HG03521 (cell line): ENCODE results near the gene FNDC3B.

Experiments used
- ATAC-seq: cut with Tn5 transposase; IDR thresholded peaks from one replicate; pipeline ENCODE4 v1.9.1; 2021; ENCODE audit warnings: mild to moderate bottlenecking, moderate library complexity; ENCODE audit not compliant: unreplicated experiment

The FNDC3B gene

GRCh38 chr3:172376402-172376801 is 337.0 kb downstream of the FNDC3B start:
- ATAC-seq = no peak

DNA sequence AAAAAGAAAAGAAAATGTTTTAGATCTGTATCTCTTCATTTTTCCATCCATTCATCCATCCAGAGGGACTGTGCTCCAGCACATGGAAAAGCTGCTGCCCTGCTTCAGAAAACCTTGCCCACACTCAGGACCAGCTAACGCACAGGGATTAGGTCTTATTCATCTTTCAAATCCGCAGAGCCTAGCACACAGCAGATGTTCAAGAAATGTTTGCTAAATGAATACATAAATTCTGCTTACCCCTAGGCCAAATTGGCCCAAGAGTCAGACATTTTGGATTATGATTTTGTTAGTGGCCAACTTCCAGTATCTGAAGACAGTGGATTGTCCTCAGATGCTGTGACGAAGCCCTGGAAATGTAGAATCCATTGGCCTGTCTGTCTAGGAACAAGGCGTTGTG is 337.5 kb downstream of the FNDC3B start:
- ATAC-seq = no peak

DNA sequence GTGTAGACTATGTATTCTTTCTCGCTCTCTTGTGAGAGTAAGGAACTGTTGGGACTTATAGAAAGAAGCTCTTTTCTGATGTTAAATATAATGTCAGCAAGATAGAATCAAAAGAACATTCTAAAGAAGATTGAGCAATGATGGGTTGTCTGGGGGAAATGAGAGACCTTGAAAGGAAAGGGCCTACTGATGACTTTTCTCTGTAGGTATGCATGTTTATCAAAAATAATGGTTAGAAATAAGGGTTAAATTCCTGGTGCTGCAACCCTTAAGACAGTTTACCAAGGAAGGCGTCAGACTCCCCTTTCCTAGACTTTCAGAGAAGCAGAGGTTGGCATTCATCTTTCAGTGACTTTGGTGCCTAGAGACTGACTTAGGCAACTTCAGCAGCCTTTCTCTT is 339.1 kb downstream of the FNDC3B start:
- no peak for ATAC-seq

DNA sequence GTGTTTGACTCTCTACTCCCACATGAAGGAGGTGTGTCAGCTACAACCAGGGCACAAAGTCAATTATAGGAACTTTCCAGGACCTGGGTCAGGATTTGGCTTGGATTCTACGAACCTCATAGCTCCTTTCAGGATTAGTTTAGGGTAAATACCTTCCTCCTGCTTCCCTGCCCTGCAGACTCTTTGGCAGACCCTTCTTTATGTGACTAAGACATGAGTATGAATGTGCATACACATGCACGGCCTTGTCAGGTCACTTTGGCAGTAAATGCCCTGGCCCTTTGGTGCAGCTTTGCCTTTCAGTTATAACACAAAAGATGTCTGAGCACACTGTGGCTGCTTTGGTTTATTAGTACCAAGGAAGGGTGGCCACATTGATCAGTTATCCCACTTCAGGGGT is 340.0 kb downstream of the FNDC3B start:
- no peak for ATAC-seq

DNA sequence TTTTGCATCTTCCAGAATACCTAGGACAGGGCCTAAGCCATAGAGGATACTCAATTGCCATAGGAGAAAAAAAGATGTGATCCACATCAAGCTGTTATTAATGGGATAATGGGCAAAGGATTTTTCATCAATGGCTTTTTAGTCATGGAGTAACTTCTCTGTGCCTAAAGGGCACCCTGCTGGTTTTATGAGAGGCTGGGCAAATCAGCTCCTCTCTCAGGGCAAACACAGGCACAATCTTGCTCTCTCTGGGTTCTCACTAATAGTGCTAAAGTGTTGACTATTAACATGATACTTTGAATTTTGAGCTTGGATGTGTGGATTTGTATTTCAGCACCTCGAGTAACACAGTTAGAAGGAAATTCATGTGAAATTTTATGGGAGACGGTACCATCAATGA is 341.3 kb downstream of the FNDC3B start:
- no peak for ATAC-seq

GRCh38 chr3:172383306-172383796 is 344.0 kb downstream of the FNDC3B start:
- no peak for ATAC-seq

GRCh38 chr3:172384836-172385235 is 345.5 kb downstream of the FNDC3B start:
- no peak for ATAC-seq

- no peak for ATAC-seq
These were observed 348.4 kb downstream of the FNDC3B start for GRCh38 chr3:172387728-172388127.

DNA sequence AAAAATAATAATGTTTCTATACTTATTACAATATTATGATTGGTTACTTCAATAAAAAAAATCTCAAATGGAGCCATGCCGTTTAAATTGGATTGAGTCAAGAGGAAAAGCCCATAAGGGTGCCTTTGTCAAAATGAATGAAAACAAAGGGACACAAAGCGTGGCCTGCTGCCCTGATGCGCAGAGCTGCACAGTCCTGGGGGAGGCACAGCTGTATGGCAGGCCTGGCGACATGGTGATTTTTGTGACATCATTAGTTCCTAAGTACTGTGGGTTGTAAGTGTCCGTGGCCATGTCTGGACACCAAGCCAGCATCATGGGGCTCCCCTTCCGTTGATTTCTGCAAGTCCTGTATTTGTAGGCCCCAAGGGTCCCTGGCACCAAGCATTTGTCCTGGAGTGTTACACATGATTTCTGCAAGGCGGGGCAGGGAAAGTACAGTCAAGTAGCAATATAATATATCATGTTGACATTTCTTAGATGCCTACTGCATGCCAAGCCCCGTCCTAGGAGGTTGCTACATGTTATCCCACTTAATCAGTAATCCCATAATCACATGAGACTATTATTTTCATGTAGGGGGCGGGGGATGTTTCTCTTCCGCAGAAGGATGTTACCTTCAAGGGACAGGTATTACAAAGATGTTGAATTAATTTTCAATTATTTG is 349.2 kb downstream of the FNDC3B start:
- no peak for ATAC-seq

DNA sequence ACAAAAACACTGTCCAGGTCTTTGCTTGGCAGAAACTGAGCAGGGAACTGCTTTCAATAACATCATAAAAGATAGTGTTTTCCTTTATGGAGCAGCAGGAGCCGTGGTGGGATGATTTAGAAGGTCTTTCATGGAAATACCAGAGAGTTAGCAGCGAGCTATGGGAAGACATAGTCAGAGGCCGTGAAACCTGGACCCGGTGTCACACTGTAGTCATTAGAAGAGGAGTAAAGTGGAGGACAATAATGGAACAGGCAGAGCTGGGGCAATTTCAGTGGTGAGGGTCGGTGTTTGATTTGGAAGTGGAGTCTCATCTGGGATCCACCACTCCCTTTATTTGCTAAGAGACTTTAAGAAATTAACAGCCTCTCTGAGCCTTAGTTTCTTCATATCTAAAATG is 351.4 kb downstream of the FNDC3B start:
- no peak for ATAC-seq

GRCh38 chr3:172391592-172392302 is 352.4 kb downstream of the FNDC3B start:
- ATAC-seq = no peak

DNA sequence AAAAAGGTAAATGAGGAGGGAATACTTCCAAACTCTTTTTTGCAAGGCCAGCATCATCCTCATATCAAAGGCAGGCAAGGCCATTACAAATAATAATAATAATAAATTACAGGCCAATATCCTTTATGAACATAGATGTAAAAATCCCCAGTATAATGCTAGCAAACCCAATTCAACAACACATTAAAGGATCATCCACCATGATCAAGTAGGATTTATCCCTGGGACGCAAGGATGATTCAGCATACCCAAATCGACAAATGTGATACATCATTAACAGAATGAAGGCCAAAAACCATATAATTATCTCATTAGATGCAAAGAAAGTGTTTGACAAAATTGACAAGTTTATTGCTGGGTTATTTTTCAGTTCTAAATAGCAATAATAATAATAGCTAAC is 355.3 kb downstream of the FNDC3B start:
- ATAC-seq = no peak

- no peak for ATAC-seq
These were observed 357.0 kb downstream of the FNDC3B start for GRCh38 chr3:172396400-172396799.

DNA sequence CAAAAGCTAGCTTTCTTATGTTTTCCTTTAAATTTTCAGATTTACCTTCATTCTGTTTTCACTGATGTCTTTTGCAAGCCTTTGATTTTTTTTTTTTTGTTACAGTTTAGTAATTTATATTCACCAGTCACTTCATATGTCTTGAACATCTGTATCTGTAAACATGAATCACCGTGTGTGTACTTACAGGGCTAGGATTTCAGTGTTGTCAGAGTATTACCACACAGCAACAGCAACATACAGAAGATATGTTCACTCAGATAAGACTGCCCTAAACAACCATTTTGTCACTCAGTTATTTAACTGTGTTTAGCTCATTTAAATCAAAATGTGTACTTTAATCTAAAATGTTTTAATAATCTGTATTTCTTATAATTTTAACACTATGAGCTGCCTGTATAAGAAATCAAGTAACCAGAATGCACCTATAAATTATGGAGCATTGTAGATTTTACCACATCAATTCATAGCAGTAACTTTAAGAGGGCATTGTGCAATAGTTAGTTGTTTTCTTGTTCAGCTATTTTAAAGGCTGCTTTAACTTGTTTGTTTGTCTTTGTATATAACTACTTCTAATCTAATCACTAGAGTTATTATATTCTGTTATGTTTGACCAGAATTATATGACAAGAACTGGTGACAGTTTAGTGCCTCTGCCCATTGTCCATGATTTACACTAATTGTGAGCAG is 358.5 kb downstream of the FNDC3B start:
- no peak for ATAC-seq

DNA sequence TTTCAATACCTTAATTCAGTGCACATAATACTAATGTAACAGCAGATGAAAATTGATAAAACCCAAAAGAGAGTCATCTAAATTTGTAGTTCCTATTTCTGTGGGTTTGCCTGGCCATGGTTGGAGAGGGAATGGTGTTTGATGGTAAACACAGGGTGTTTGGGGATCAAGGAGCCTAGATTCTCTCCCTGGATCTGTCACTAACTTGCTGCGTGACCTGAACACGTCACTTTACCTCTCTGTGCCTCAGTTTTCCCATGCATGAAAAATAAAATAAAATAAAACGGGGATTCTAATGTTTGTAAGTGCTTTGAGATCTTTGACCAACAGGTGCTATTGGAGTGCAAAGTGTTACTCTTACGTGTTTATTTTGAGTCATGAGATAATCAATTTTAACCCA is 359.1 kb downstream of the FNDC3B start:
- ATAC-seq = no peak

GRCh38 chr3:172402090-172402489 is 362.7 kb downstream of the FNDC3B start:
- ATAC-seq = no peak

DNA sequence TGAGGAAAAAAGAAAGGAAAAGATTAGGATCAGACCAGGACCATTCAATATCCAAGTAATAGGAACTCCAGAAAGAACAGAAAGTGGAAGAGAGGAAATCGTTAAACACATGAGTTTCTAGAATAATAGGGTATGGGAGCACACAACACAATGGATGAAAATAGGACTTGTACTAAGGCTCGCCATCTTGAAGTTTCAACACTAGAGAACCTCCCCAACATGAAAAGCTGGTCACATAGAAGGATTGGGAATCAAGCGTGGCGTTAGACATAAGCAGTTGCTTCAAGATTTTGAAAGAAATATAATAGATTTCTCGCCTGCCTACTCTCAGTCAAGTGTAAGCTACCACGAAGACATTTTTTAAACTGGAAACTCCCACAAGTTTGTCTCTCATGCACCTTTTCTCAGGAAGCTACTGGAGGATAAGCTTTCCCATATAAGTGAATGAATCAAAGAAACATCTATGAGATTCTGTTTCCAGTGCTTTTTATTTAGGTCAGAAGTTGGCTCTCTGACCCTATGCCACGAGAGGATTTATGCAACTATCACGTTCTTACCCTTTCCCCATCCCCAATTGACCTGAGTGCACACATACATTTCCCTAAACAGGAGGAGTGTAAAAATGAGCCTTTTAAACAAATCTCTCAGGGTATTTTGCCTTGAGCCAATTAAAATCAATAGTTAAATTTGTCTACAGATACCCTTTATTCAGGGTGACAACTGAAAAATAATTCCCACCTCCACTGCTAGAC is 363.7 kb downstream of the FNDC3B start:
- no peak for ATAC-seq

- ATAC-seq = no peak
These were observed 365.0 kb downstream of the FNDC3B start for GRCh38 chr3:172404237-172404962.

DNA sequence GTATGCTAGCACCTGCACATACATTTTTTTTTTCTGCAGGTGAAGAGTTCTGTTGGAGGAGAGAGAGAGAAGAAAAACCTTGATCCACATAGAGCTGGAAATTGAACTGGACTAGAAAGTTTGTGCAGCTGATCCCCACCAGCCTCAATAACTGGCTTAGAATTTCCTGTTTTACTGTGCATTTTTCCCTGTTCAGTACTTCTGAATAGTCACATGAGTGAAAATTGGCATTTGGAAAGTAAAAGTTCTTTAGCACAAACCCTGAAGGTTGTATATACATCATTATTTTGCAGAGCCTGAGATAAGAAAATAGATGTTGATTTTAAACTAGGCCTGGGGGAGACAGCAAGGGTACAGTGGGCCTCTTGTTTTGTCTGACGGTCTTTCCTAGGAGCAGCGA is 366.5 kb downstream of the FNDC3B start:
- ATAC-seq = no peak

DNA sequence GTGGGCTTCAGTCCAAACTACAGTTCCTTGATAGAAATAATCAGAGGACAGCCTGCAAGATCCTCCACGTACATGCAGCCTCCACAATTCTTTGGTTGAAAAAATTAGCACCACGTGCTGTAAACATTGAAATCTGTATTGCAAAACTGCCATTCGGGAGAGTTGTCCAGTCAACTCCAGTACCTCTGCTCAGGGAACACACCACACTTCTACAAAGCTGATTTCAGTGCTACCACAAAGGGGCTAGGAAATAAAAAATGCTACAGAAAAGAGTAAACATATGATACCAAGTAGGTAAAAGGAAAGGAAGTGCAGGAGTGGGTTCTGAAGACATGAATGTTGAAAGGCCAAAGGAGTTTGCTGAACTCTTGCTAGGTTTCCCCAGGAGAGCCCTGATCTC is 368.5 kb downstream of the FNDC3B start:
- no peak for ATAC-seq
